Prostate gland (tissue), 2 donors: Measurements from ENCODE around the gene MRAS.

Experiments used
- POLR2AphosphoS5 ChIP-seq: sonication (generic); formaldehyde crosslinking; IDR thresholded peaks from one replicate; pipeline ENCODE4 v1.6.1; 2017; ENCODE audit warnings: antibody characterized with exemption
- TF ChIP-seq, protein P1 (sequence below), 4 experiments: fragments of 200-600 bp in 2 of 4; fragments of 450-650 bp in 2 of 4; sonication (generic) in 2 of 4; IDR thresholded peaks; 1 replicate in 3 of 4; 2 replicates in 1 of 4; pipeline ENCODE4 v1.5.1; 2016 to 2019; ENCODE audit warnings: antibody characterized with exemption in 4 of 4, mild to moderate bottlenecking in 2 of 4, moderate library complexity in 2 of 4

DNA sequence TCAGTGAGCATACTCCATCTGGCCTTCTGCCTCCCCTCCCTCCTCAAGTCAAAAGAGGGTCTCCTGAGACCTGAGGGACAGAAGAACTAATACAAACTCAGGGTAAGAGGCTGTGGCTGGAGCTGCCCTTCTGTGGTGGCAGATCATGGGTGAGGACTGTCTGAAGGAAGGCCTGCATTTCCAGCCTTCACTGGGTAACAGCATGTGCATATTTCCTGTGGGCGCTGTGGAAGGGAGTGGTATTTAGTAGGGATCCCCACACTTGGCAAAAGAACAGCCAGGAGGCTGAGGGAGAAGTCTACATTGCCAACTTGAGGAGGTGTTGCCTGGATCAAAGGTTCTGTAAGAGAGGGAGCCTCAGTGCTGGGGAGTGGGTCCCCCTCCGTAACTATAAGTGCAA, 75.9 kb downstream of the MRAS start:
- TF ChIP-seq, protein P1, sequence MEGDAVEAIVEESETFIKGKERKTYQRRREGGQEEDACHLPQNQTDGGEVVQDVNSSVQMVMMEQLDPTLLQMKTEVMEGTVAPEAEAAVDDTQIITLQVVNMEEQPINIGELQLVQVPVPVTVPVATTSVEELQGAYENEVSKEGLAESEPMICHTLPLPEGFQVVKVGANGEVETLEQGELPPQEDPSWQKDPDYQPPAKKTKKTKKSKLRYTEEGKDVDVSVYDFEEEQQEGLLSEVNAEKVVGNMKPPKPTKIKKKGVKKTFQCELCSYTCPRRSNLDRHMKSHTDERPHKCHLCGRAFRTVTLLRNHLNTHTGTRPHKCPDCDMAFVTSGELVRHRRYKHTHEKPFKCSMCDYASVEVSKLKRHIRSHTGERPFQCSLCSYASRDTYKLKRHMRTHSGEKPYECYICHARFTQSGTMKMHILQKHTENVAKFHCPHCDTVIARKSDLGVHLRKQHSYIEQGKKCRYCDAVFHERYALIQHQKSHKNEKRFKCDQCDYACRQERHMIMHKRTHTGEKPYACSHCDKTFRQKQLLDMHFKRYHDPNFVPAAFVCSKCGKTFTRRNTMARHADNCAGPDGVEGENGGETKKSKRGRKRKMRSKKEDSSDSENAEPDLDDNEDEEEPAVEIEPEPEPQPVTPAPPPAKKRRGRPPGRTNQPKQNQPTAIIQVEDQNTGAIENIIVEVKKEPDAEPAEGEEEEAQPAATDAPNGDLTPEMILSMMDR (IDR thresholded peaks at IDR 0.05): no peak
- no peak for TF ChIP-seq POLR2AphosphoS5
